C4-2B (cell line): ENCODE data around the gene BRSK2.

Source experiments
- CTCF ChIP-seq: fragments of 450-650 bp; conservative IDR thresholded peaks from 2 replicates; pipeline ENCODE4 v1.5.1; 2017; ENCODE audit warnings: mild to moderate bottlenecking
- ZFX ChIP-seq: fragments of 450-650 bp; IDR thresholded peaks from 2 replicates; pipeline ENCODE4 v1.6.1; 2017

GRCh38 chr11:1485504-1485885 lies 95.8 kb downstream of the BRSK2 start:
- TF ChIP-seq CTCF (no peak), ZFX (no peak)
